ENCODE data around the gene TMEM150C. TPM values are rescaled to one million over a fixed set of nuclear protein-coding genes. Genes with fewer than 3 reads are reported as not detected.

TMEM150C gene
- total and polyA plus RNA-seq, 8 donors = 1.0 to 8.7 (median 3.0) TPM

GRCh38 chr4:82577451-82577850 lies 15.7 kb upstream of the TMEM150C start:
- Histone ChIP-seq H3K9me3 (no peaks in the 10 kb centered on the region), H3K4me3 (no peak overlapping the region), H3K36me3 (no peaks in the 10 kb centered on the region), H3K27ac (no peak overlapping the region), H3K4me1 (no peaks in the 10 kb centered on the region), H3K27me3 (no peaks in the 10 kb centered on the region)
- FAIRE-seq (no peak), ATAC-seq (peak in 2 of 4 donors; percentile 30 to 36), DNase-seq (no peak)
- TF ChIP-seq, protein P1, sequence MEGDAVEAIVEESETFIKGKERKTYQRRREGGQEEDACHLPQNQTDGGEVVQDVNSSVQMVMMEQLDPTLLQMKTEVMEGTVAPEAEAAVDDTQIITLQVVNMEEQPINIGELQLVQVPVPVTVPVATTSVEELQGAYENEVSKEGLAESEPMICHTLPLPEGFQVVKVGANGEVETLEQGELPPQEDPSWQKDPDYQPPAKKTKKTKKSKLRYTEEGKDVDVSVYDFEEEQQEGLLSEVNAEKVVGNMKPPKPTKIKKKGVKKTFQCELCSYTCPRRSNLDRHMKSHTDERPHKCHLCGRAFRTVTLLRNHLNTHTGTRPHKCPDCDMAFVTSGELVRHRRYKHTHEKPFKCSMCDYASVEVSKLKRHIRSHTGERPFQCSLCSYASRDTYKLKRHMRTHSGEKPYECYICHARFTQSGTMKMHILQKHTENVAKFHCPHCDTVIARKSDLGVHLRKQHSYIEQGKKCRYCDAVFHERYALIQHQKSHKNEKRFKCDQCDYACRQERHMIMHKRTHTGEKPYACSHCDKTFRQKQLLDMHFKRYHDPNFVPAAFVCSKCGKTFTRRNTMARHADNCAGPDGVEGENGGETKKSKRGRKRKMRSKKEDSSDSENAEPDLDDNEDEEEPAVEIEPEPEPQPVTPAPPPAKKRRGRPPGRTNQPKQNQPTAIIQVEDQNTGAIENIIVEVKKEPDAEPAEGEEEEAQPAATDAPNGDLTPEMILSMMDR (IDR thresholded peaks at IDR 0.05) = no peak
- intact Hi-C loops (cut with DNase I) = no loop called here
- WGBS, 2 donors = 84 to 89% methylated on average over 1 of the region's 1 CpG

- no peak for FAIRE-seq
- Histone ChIP-seq H3K9me3 (no peaks in the 10 kb centered on the region), H3K27ac (no peak overlapping the region), H3K27me3 (no peaks in the 10 kb centered on the region), H3K4me1 (no peaks in the 10 kb centered on the region), H3K4me3 (no peak overlapping the region), H3K36me3 (no peaks in the 10 kb centered on the region)
- intact Hi-C loops (cut with DNase I) = no loop called here
- DNase-seq = no peak
- ATAC-seq = no peak
- TF ChIP-seq, protein P1 (IDR thresholded peaks at IDR 0.05) = no peak
- WGBS, 2 donors = 47 to 53% methylated on average over 3 of the region's 3 CpGs
These were observed 7.9 kb upstream of the TMEM150C start for GRCh38 chr4:82569727-82570126.

GRCh38 chr4:82569076-82569475 lies 7.3 kb upstream of the TMEM150C start:
- no peaks in the 10 kb centered on the region for H3K9me3 ChIP-seq
- WGBS, 2 donors = 88 to 89% methylated on average over 5 of the region's 5 CpGs
- H3K27ac ChIP-seq = no peak overlapping the region
- ATAC-seq = no peak
- H3K36me3 ChIP-seq = no peaks in the 10 kb centered on the region
- DNase-seq = no peak
- H3K4me1 ChIP-seq = no peaks in the 10 kb centered on the region
- intact Hi-C loops (cut with DNase I) = no loop called here
- no peak overlapping the region for H3K4me3 ChIP-seq
- no peaks in the 10 kb centered on the region for H3K27me3 ChIP-seq
- FAIRE-seq = no peak
- TF ChIP-seq, protein P1 (IDR thresholded peaks at IDR 0.05) = no peak

- H3K4me3 ChIP-seq = no peak overlapping the region
- 89 to 94% methylated on average over 7 of the region's 7 CpGs for WGBS, 2 donors
- H3K9me3 ChIP-seq = no peaks in the 10 kb centered on the region
- TF ChIP-seq, protein P1 (IDR thresholded peaks at IDR 0.05) = no peak
- no peak for ATAC-seq
- intact Hi-C loops (cut with DNase I) = no loop called here
- no peaks in the 10 kb centered on the region for H3K36me3 ChIP-seq
- H3K27me3 ChIP-seq = no peaks in the 10 kb centered on the region
- H3K4me1 ChIP-seq = no peaks in the 10 kb centered on the region
- no peak for DNase-seq
- H3K27ac ChIP-seq = no peak overlapping the region
- no peak for FAIRE-seq
These were observed 5.7 kb upstream of the TMEM150C start for GRCh38 chr4:82567444-82567843.

DNA sequence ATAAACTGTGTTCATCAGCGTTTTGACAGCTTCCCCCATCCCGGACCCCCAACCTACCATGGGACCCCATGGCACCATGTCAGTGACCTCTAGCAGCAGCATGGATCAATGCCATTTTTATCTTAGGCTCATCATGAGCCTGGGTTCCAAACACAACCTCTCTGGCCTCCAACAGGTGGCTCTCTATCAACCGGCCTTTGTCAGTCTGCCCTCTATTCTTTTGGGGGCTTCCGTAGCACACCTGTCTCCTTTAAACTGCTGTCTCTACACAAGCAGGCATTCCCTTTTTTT lies 721 bp upstream of the TMEM150C start:
- intact Hi-C loops (cut with DNase I) = no loop called here
- peak overlapping the region in 1 of 4 donors; percentile 80 for H3K4me3 ChIP-seq
- no peak for FAIRE-seq

More for the DNA sequence above, 721 bp upstream of the TMEM150C start:
- DNase-seq (no peak), ATAC-seq (no peak)
- WGBS, 2 donors = 48 to 60% methylated on average over 4 of the region's 4 CpGs
- Histone ChIP-seq H3K9me3 (no peaks in the 10 kb centered on the region), H3K27me3 (no peaks in the 10 kb centered on the region), H3K4me1 (no peaks in the 10 kb centered on the region), H3K27ac (no peak overlapping the region), H3K36me3 (no peaks in the 10 kb centered on the region)
- TF ChIP-seq, protein P1 (IDR thresholded peaks at IDR 0.05) = no peak
